Esophagus squamous epithelium (tissue), 5 donors: Measurements from ENCODE around the gene ASS1. TPM values are rescaled to one million over a fixed set of nuclear protein-coding genes. Genes with fewer than 3 reads are reported as not detected.

Source experiments
- DNase-seq: peaks from one replicate; lab custom pipeline; 2025; lab: John Stamatoyannopoulos, UW
- H3K27ac ChIP-seq, 4 donors: fragments of 200-600 bp; sonication (generic); one replicate each; pipeline ENCODE4 v1.5.1; 2016 to 2019; ENCODE audit warnings: mild to moderate bottlenecking in 1 of 4
- H3K27me3 ChIP-seq, 4 donors: fragments of 200-600 bp; sonication (generic); 1 replicate in 3 of 4; 2 replicates in 1 of 4; pipeline versions ENCODE4 v1.5.1 to v1.6.0; 2017 to 2021; ENCODE audit warnings: antibody characterized with exemption in 1 of 4
- H3K36me3 ChIP-seq, 3 donors: fragments of 200-600 bp; sonication (generic); one replicate each; pipeline ENCODE4 v1.5.1; 2016 to 2019
- H3K4me1 ChIP-seq, 3 donors: fragments of 200-600 bp; sonication (generic); one replicate each; pipeline ENCODE4 v1.5.1; 2017 to 2019
- H3K4me3 ChIP-seq, 4 donors: fragments of 200-600 bp; sonication (generic); 1 replicate in 3 of 4; 2 replicates in 1 of 4; pipeline ENCODE4 v1.5.1; 2016 to 2019; ENCODE audit warnings: mild to moderate bottlenecking in 2 of 4, moderate library complexity in 1 of 4
- H3K9me3 ChIP-seq, 3 donors: fragments of 200-600 bp; sonication (generic); one replicate each; pipeline ENCODE4 v1.5.1; 2016 to 2019
- POLR2A ChIP-seq, 4 donors: fragments of 450-650 bp; IDR thresholded peaks; one replicate each; pipeline ENCODE4 v1.6.1; 2017; ENCODE audit warnings: antibody characterized with exemption in 4 of 4, mild to moderate bottlenecking in 4 of 4, moderate library complexity in 3 of 4
- WGBS, 2 donors: methylation state at CpG; one replicate each; pipeline ENCODE4 v1.1.5; 2018; 5-methylcytosine and 5-hydroxymethylcytosine counted together
- intact Hi-C: fragments of 100-400 bp; cut with DNase I; formaldehyde crosslinking; loops from one replicate; pipeline ENCODE4 v1.15.0; 2022
- total RNA-seq, 4 donors: library from RNA; depleted of rRNA; stranded (reverse); fragments of >200 nt; gene quantifications; one replicate each; pipeline ENCODE4 v1.1.0, GENCODE V29; 2016
- TF ChIP-seq, protein P1 (sequence below), 6 experiments: fragments of 450-650 bp in 4 of 6; fragments of 200-600 bp in 2 of 6; sonication (generic) in 2 of 6; IDR thresholded peaks; one replicate each; pipeline ENCODE4 v1.5.1; 2016 to 2019; ENCODE audit warnings: antibody characterized with exemption in 6 of 6, mild to moderate bottlenecking in 4 of 6, moderate library complexity in 4 of 6
- donor health status: DM: yes; HTN: yes; CAD: no.

ASS1 gene
- total RNA-seq, 4 donors from 2014 or later = 33.5 to 203 (median 85.2) TPM

DNA sequence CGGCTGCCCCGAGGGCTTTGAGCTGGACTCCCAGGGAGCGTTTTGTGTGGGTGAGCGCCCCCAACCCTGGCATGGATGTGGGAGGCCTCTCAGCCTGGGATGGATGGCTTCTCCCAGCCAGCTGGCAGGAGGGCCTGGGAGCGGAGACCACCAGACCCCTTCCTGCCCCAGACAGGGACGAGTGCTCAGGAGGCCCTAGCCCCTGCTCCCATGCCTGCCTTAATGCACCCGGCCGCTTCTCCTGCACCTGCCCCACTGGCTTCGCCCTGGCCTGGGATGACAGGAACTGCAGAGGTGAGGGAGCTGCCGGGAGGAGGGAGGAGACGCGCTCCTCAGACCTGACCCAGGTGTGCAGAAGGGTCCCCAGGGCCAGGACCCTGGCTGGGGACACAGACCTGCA lies 17.4 kb upstream of the ASS1 start:
- WGBS, 2 donors = 20% methylated on average over 2 of the region's 12 CpGs; no CpG with 5 or more reads in 1 of the 2 donors
- TF ChIP-seq, protein P1, sequence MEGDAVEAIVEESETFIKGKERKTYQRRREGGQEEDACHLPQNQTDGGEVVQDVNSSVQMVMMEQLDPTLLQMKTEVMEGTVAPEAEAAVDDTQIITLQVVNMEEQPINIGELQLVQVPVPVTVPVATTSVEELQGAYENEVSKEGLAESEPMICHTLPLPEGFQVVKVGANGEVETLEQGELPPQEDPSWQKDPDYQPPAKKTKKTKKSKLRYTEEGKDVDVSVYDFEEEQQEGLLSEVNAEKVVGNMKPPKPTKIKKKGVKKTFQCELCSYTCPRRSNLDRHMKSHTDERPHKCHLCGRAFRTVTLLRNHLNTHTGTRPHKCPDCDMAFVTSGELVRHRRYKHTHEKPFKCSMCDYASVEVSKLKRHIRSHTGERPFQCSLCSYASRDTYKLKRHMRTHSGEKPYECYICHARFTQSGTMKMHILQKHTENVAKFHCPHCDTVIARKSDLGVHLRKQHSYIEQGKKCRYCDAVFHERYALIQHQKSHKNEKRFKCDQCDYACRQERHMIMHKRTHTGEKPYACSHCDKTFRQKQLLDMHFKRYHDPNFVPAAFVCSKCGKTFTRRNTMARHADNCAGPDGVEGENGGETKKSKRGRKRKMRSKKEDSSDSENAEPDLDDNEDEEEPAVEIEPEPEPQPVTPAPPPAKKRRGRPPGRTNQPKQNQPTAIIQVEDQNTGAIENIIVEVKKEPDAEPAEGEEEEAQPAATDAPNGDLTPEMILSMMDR (IDR thresholded peaks at IDR 0.05) = no peak
- no peak for TF ChIP-seq POLR2A (IDR thresholded peaks at IDR 0.05)
- H3K4me1 ChIP-seq = peaks cover 10 to 42% (median 15%) of the 10 kb centered on the region in 3 donors
- peaks cover 0 to 100% (median 0%) of the 10 kb centered on the region in 4 donors for H3K27me3 ChIP-seq
- no peaks in the 10 kb centered on the region for H3K36me3 ChIP-seq
- no peak overlapping the region for H3K27ac ChIP-seq
- no peak for DNase-seq
- no peak overlapping the region for H3K4me3 ChIP-seq
- intact Hi-C loops = no loop called here
- H3K9me3 ChIP-seq = peaks cover 0 to 16% (median 3%) of the 10 kb centered on the region in 3 donors

DNA sequence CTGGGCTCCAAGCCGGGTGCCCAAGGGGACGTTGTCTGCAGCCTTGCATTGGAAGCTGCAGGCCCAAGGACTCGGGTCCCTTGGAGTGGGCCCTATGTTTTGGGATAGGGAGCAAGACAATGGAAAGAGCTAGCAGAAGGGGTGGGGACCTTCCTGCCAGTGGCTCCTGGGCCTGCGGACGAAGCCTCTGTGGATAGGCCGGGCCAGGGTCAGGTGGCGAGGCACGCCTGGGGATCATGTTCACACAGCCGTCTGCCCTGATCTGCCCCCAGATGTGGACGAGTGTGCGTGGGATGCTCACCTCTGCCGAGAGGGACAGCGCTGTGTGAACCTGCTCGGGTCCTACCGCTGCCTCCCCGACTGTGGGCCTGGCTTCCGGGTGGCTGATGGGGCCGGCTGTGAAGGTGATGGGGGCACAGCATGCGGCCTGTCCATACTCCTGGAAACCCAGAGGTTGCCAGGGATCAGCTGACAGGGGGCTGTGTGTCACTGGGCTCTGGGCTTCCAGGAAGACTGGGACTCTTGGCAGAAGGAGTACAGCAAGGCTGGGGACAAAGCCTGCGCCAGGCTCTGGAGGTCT lies 16.6 kb upstream of the ASS1 start:
- H3K4me1 ChIP-seq = peaks cover 14 to 49% (median 24%) of the 10 kb centered on the region in 3 donors
- no peaks in the 10 kb centered on the region for H3K36me3 ChIP-seq
- no peak overlapping the region for H3K27ac ChIP-seq
- no peak for DNase-seq
- intact Hi-C loops = no loop called here
- H3K4me3 ChIP-seq = no peak overlapping the region
- 92% methylated on average over 9 of the region's 20 CpGs; no CpG with 5 or more reads in 1 of the 2 donors for WGBS, 2 donors
- H3K27me3 ChIP-seq = peaks cover 0 to 100% (median 0%) of the 10 kb centered on the region in 4 donors
- TF ChIP-seq POLR2A (IDR thresholded peaks at IDR 0.05) = no peak
- TF ChIP-seq, protein P1 (IDR thresholded peaks at IDR 0.05) = no peak
- peaks cover 0 to 16% (median 3%) of the 10 kb centered on the region in 3 donors for H3K9me3 ChIP-seq

DNA sequence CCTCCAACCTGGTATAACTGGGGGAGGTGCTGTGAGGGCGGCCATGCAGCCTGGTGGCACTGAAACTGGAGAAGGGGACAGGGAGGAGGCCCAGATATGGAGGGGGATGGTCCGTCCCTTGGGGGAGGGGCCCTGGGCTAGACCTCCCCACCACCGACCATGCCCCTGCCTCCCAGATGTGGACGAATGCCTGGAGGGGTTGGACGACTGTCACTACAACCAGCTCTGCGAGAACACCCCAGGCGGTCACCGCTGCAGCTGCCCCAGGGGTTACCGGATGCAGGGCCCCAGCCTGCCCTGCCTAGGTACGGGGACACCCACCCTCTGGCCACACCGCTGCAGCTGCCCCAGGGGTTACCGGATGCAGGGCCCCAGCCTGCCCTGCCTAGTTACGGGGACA lies 15.4 kb upstream of the ASS1 start:
- no peak for TF ChIP-seq POLR2A (IDR thresholded peaks at IDR 0.05)
- TF ChIP-seq, protein P1 (IDR thresholded peaks at IDR 0.05) = no peak
- H3K27me3 ChIP-seq = peaks cover 0 to 100% (median 0%) of the 10 kb centered on the region in 4 donors
- no peak for DNase-seq

DNA sequence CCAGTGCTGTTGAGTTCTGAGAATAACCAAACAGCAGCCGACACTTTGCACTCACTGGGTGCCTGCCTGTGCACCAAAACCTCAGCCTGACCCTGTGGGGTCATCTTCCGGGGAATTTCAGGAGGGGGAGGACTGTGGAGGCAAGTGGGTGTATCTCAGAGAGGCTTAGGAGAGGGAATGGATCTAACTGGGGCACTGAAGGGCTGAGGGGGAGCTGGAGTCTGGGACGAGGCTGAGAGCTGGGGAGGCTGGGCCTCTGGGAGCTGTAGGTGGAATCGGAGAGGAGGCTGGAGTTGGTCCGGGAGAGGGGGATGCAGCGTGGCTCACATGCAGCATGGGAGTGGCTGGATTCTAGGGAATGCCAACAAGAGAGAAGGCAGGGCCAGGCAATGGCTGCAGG lies 14.9 kb upstream of the ASS1 start:
- TF ChIP-seq POLR2A (IDR thresholded peaks at IDR 0.05) = no peak
- TF ChIP-seq, protein P1 (IDR thresholded peaks at IDR 0.05) = no peak
- Histone ChIP-seq H3K4me3 (no peak overlapping the region), H3K4me1 (peaks cover 23 to 54% (median 29%) of the 10 kb centered on the region in 3 donors), H3K27me3 (peaks cover 0 to 100% (median 0%) of the 10 kb centered on the region in 4 donors), H3K36me3 (no peaks in the 10 kb centered on the region), H3K9me3 (peaks cover 0 to 16% (median 3%) of the 10 kb centered on the region in 3 donors), H3K27ac (no peak overlapping the region)
- intact Hi-C loops = no loop called here
- no peak for DNase-seq
- 83 to 95% methylated on average over 3 to 5 of the region's 6 CpGs for WGBS, 2 donors

More for the DNA sequence above, 15.4 kb upstream of the ASS1 start:
- Histone ChIP-seq H3K36me3 (no peaks in the 10 kb centered on the region), H3K27ac (no peak overlapping the region), H3K4me3 (no peak overlapping the region), H3K9me3 (peaks cover 0 to 16% (median 3%) of the 10 kb centered on the region in 3 donors), H3K4me1 (peaks cover 23 to 54% (median 29%) of the 10 kb centered on the region in 3 donors)
- 93 to 100% methylated on average over 2 to 3 of the region's 13 CpGs for whole genome bisulfite sequencing, 2 donors
- intact Hi-C loops = no loop called here

DNA sequence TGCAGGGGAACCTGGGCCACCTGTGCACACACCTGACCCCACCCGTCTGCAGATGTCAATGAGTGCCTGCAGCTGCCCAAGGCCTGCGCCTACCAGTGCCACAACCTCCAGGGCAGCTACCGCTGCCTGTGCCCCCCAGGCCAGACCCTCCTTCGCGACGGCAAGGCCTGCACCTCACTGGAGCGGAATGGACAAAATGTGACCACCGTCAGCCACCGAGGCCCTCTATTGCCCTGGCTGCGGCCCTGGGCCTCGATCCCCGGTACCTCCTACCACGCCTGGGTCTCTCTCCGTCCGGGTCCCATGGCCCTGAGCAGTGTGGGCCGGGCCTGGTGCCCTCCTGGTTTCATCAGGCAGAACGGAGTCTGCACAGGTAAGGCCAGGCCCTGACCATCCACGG lies 14.5 kb upstream of the ASS1 start:
- H3K4me1 ChIP-seq = peaks cover 23 to 54% (median 29%) of the 10 kb centered on the region in 3 donors
- H3K4me3 ChIP-seq = no peak overlapping the region
- H3K27me3 ChIP-seq = peaks cover 0 to 100% (median 0%) of the 10 kb centered on the region in 4 donors
- no peak overlapping the region for H3K27ac ChIP-seq
- WGBS, 2 donors = 91% methylated on average over 9 of the region's 18 CpGs; no CpG with 5 or more reads in 1 of the 2 donors
- DNase-seq = no peak
- intact Hi-C loops = no loop called here
- H3K36me3 ChIP-seq = no peaks in the 10 kb centered on the region
- peaks cover 0 to 16% (median 3%) of the 10 kb centered on the region in 3 donors for H3K9me3 ChIP-seq
- TF ChIP-seq, protein P1 (IDR thresholded peaks at IDR 0.05) = no peak
- TF ChIP-seq POLR2A (IDR thresholded peaks at IDR 0.05) = no peak
